DND-41 (cell line): ENCODE measurements around the gene XKR3.

Experiments used
- ATAC-seq: fragments of 200-7000 bp; cut with Tn5 transposase; 3 replicates; pipeline ENCODE4 v1.9.1; 2021; ENCODE audit warnings: low read depth; ENCODE audit not compliant: insufficient read depth
- DNase-seq: peaks from one replicate; pipeline ENCODE4 v3.0.0-alpha.2; 2020
- H2AFZ ChIP-seq: 2 replicates; pipeline ENCODE4 v1.6.0; 2012; ENCODE audit warnings: low read depth, low read length
- H3K27ac ChIP-seq: 2 replicates; pipeline ENCODE4 v1.5.1; 2012; ENCODE audit warnings: low read length, inconsistent platforms
- H3K27me3 ChIP-seq: fragments of 200-600 bp; sonication (generic); 2 replicates; pipeline ENCODE4 v1.6.0; 2012; ENCODE audit warnings: low read length, mild to moderate bottlenecking, inconsistent platforms; ENCODE audit not compliant: insufficient read depth, poor library complexity
- H3K36me3 ChIP-seq: 2 replicates; pipeline ENCODE4 v1.5.1; 2012; ENCODE audit warnings: low read length, inconsistent platforms; ENCODE audit not compliant: insufficient read depth
- H3K4me1 ChIP-seq: 2 replicates; pipeline ENCODE4 v1.5.1; 2012; ENCODE audit warnings: mild to moderate bottlenecking, low read length; ENCODE audit not compliant: insufficient read depth
- H3K4me2 ChIP-seq: 2 replicates; pipeline ENCODE4 v1.6.0; 2012; ENCODE audit warnings: mild to moderate bottlenecking, moderate library complexity, low read length, inconsistent platforms; ENCODE audit not compliant: insufficient read depth
- H3K4me3 ChIP-seq, 2 experiments: fragments of 200-600 bp in 1 of 2; shearing (Covaris generic) in 1 of 2; 2 replicates each; pipeline ENCODE4 v1.5.1; 2012 to 2016; ENCODE audit warnings: inconsistent platforms in 2 of 2, low read length in 2 of 2, mild to moderate bottlenecking in 2 of 2, low read depth in 1 of 2, moderate library complexity in 1 of 2
- H3K79me2 ChIP-seq: 2 replicates; pipeline ENCODE4 v1.6.0; 2012; ENCODE audit warnings: low read length, inconsistent platforms; ENCODE audit not compliant: insufficient read depth
- H3K9ac ChIP-seq: 2 replicates; pipeline ENCODE4 v1.6.0; 2012; ENCODE audit warnings: low read depth, mild to moderate bottlenecking, inconsistent platforms, low read length, moderate library complexity
- H3K9me3 ChIP-seq: 2 replicates; pipeline ENCODE4 v1.5.1; 2012; ENCODE audit warnings: low read length, moderate library complexity, mild to moderate bottlenecking, inconsistent platforms; ENCODE audit not compliant: insufficient read depth, severe bottlenecking
- H4K20me1 ChIP-seq: 2 replicates; pipeline ENCODE4 v1.6.0; 2012; ENCODE audit warnings: low read length; ENCODE audit not compliant: insufficient read depth
- CTCF ChIP-seq: IDR thresholded peaks from 2 replicates; pipeline ENCODE4 v1.5.1; 2012; ENCODE audit warnings: borderline replicate concordance, low read length, moderate library complexity, mild to moderate bottlenecking; ENCODE audit not compliant: poor library complexity, severe bottlenecking; ENCODE audit errors: extremely low read depth
- EZH2 ChIP-seq: IDR thresholded peaks from 3 replicates; pipeline ENCODE4 v1.6.1; 2012; ENCODE audit warnings: borderline replicate concordance, low read depth, mild to moderate bottlenecking, moderate library complexity, low read length, inconsistent platforms; ENCODE audit not compliant: severe bottlenecking

The XKR3 gene

GRCh38 chr22:16808744-16809143, 16.5 kb downstream of the XKR3 start:
- Histone ChIP-seq H3K27me3 (no peaks in the 10 kb centered on the region), H3K4me2 (no peak overlapping the region), H3K79me2 (no peaks in the 10 kb centered on the region), H3K27ac (no peak overlapping the region), H3K4me3 (no peak overlapping the region), H2AFZ (no peak overlapping the region), H3K9me3 (no peaks in the 10 kb centered on the region), H3K4me1 (peaks cover 26% of the 10 kb centered on the region), H3K9ac (no peak overlapping the region), H4K20me1 (no peaks in the 10 kb centered on the region), H3K36me3 (no peaks in the 10 kb centered on the region)
- ATAC-seq (no peak), DNase-seq (no peak)
- no peak for TF ChIP-seq CTCF
- no peak for TF ChIP-seq EZH2

- Histone ChIP-seq H3K36me3 (no peaks in the 10 kb centered on the region), H3K9ac (no peak overlapping the region), H3K27ac (no peak overlapping the region), H2AFZ (no peak overlapping the region), H3K27me3 (no peaks in the 10 kb centered on the region), H4K20me1 (no peaks in the 10 kb centered on the region), H3K4me2 (no peak overlapping the region), H3K79me2 (no peaks in the 10 kb centered on the region), H3K4me3 (no peak overlapping the region), H3K9me3 (no peaks in the 10 kb centered on the region), H3K4me1 (peaks cover 25% of the 10 kb centered on the region)
- no peak for ATAC-seq
- TF ChIP-seq CTCF = no peak
- TF ChIP-seq EZH2 = no peak
- DNase-seq = no peak
These were observed 18.1 kb downstream of the XKR3 start for GRCh38 chr22:16807109-16807508.

GRCh38 chr22:16806401-16806800, 18.8 kb downstream of the XKR3 start:
- Histone ChIP-seq H3K27me3 (no peaks in the 10 kb centered on the region), H3K36me3 (no peaks in the 10 kb centered on the region), H3K4me2 (no peak overlapping the region), H3K79me2 (no peaks in the 10 kb centered on the region), H3K4me3 (no peak overlapping the region), H3K9ac (no peak overlapping the region), H3K4me1 (peaks cover 18% of the 10 kb centered on the region), H4K20me1 (no peaks in the 10 kb centered on the region), H3K27ac (no peak overlapping the region), H2AFZ (no peak overlapping the region), H3K9me3 (no peaks in the 10 kb centered on the region)
- TF ChIP-seq CTCF (no peak), EZH2 (no peak)
- no peak for DNase-seq
- no peak for ATAC-seq

DNA sequence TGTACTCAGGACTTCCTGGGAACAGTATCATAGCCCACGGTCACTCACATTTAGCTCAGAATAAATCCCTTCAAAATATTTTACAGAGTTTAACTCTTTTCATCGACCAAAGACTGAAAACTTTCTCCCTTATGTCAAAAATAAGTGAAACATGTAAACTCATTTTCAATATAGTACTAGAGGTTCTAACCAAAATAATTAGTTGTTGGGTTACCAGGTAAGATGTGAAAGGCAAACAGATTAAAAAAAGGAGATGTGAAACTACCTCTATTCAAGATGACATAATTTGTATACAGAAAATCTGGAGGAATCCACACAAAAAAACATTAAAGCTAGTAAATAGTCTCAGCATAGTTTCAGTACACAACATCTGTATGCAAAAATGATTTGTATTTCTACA, 20.3 kb downstream of the XKR3 start:
- H3K4me2 ChIP-seq = no peak overlapping the region
- H3K9ac ChIP-seq = no peak overlapping the region
- H3K9me3 ChIP-seq = no peaks in the 10 kb centered on the region
- H3K4me1 ChIP-seq = peaks cover 3% of the 10 kb centered on the region; the same call in 1 of the 2 replicates
- H3K4me3 ChIP-seq = no peak overlapping the region
- H3K36me3 ChIP-seq = no peaks in the 10 kb centered on the region
- no peaks in the 10 kb centered on the region for H3K79me2 ChIP-seq
- H2AFZ ChIP-seq = no peak overlapping the region
- DNase-seq (no peak), ATAC-seq (no peak)
- no peaks in the 10 kb centered on the region for H4K20me1 ChIP-seq
- H3K27ac ChIP-seq = no peak overlapping the region
- H3K27me3 ChIP-seq = no peaks in the 10 kb centered on the region
- TF ChIP-seq EZH2 = no peak
- TF ChIP-seq CTCF = no peak
